HCT116 (cell line): ENCODE data around the gene KERA. TPM values are rescaled to one million over a fixed set of nuclear protein-coding genes. Genes with fewer than 3 reads are reported as not detected.

Experiments
- ATAC-seq: fragments of 200-7000 bp; cut with Tn5 transposase; 2 replicates; pipeline ENCODE4 v1.9.1; 2020; ENCODE audit warnings: mild to moderate bottlenecking, moderate library complexity
- BruUV-seq: library from RNA; stranded (reverse); fragments of 400-500 nt; replicated peaks from 2 replicates; lab custom pipeline; 2021; lab: Mats Ljungman, UMichigan
- CTCF ChIA-PET: fragments of 300-600 bp; sonication (Branson Sonifier 250); formaldehyde crosslinking; loops from one replicate; lab custom pipeline; 2021; ENCODE audit warnings: antibody characterized with exemption; lab: Charles Lee
- POLR2A ChIA-PET: fragments of 300-600, 350-600 bp; sonication (Branson Sonifier 250); formaldehyde crosslinking; loops from one replicate; lab custom pipeline; 2021; ENCODE audit warnings: antibody characterized with exemption; lab: Charles Lee
- RAD21 ChIA-PET, 2 experiments: fragments of 300-600 bp; sonication (Branson Sonifier 250); formaldehyde crosslinking; loops; one replicate each; lab custom pipeline; 2023; ENCODE audit warnings: low total read pairs in 2 of 2; ENCODE audit not compliant: uncharacterized antibody in 2 of 2, unreplicated experiment in 2 of 2, low non-redundant PET in 1 of 2; lab: Charles Lee
- DNase-seq: peaks from one replicate; pipeline ENCODE4 v3.0.0-alpha.2; 2010; ENCODE audit warnings: low read depth, low spot score
- H2AFZ ChIP-seq: fragments of 200-600 bp; shearing (Covaris generic), sonication (generic); 2 replicates; pipeline ENCODE4 v1.6.1; 2017; ENCODE audit warnings: low read depth, mixed run types, mixed read lengths, antibody characterized with exemption, low read length; ENCODE audit not compliant: poor library complexity, severe bottlenecking
- H3K27ac ChIP-seq: 2 replicates; pipeline ENCODE4 v1.5.1; 2012; ENCODE audit warnings: low read depth, low read length
- H3K27me3 ChIP-seq: fragments of 200-600 bp; sonication (generic); 2 replicates; pipeline ENCODE4 v1.6.1; 2016; ENCODE audit warnings: mixed run types, low read length, mixed read lengths; ENCODE audit not compliant: insufficient read depth
- H3K36me3 ChIP-seq, 2 experiments: fragments of 200-500 bp in 1 of 2; fragments of 200-600 bp in 1 of 2; sonication (Bioruptor generic) in 1 of 2; sonication (generic) in 1 of 2; 2 replicates each; pipeline versions ENCODE4 v1.5.1 to v1.6.1; 2014 to 2016; ENCODE audit warnings: low read length in 2 of 2, inconsistent platforms in 1 of 2, mixed read lengths in 1 of 2, mixed run types in 1 of 2; ENCODE audit not compliant: insufficient read depth in 2 of 2, control insufficient read depth in 1 of 2
- H3K4me1 ChIP-seq, 2 experiments: fragments of 200-600 bp in 1 of 2; sonication (generic) in 1 of 2; 2 replicates each; pipeline versions ENCODE4 v1.5.1 to v1.6.1; 2012 to 2017; ENCODE audit warnings: low read length in 2 of 2, inconsistent platforms in 1 of 2, mild to moderate bottlenecking in 1 of 2, mixed read lengths in 1 of 2, mixed run types in 1 of 2, moderate library complexity in 1 of 2; ENCODE audit not compliant: insufficient read depth in 2 of 2, control insufficient read depth in 1 of 2
- H3K4me2 ChIP-seq: fragments of 200-600 bp; sonication (generic); 2 replicates; pipeline ENCODE4 v1.6.1; 2017; ENCODE audit warnings: mixed run types, low read length, mixed read lengths
- H3K4me3 ChIP-seq, 2 experiments: fragments of 200-600 bp in 1 of 2; sonication (generic) in 1 of 2; replicated peaks in 1 of 2; 2 replicates each; pipeline ENCODE4 v1.5.1; 2011 to 2016; ENCODE audit warnings: low read length in 2 of 2, control low read depth in 1 of 2, low read depth in 1 of 2, mild to moderate bottlenecking in 1 of 2, mixed read lengths in 1 of 2, mixed run types in 1 of 2
- H3K79me2 ChIP-seq: fragments of 200-600 bp; sonication (generic); 2 replicates; pipeline ENCODE4 v1.6.1; 2017; ENCODE audit warnings: mild to moderate bottlenecking, mixed run types, low read length, moderate library complexity, mixed read lengths; ENCODE audit not compliant: insufficient read depth
- H3K9ac ChIP-seq: fragments of 200-600 bp; sonication (generic); 2 replicates; pipeline ENCODE4 v1.6.1; 2016; ENCODE audit warnings: low read length, mixed read lengths
- H3K9me2 ChIP-seq: fragments of 200-600 bp; sonication (generic), shearing (Covaris generic); 2 replicates; pipeline ENCODE4 v1.6.1; 2017; ENCODE audit warnings: mixed run types, mild to moderate bottlenecking, moderate library complexity; ENCODE audit not compliant: insufficient read depth
- H3K9me3 ChIP-seq, 2 experiments: fragments of 200-500 bp in 1 of 2; fragments of 200-600 bp in 1 of 2; sonication (Bioruptor generic) in 1 of 2; sonication (generic) in 1 of 2; 2 replicates each; pipeline ENCODE4 v1.6.1; 2014 to 2017; ENCODE audit warnings: low read length in 2 of 2, mixed read lengths in 2 of 2, inconsistent platforms in 1 of 2, low read depth in 1 of 2, mild to moderate bottlenecking in 1 of 2, mixed run types in 1 of 2, moderate library complexity in 1 of 2; ENCODE audit not compliant: control insufficient read depth in 1 of 2, insufficient read depth in 1 of 2
- H4K20me1 ChIP-seq: fragments of 200-600 bp; sonication (generic), shearing (Covaris generic); 2 replicates; pipeline ENCODE4 v1.6.1; 2017; ENCODE audit warnings: mixed run types, mild to moderate bottlenecking, moderate library complexity; ENCODE audit not compliant: insufficient read depth
- CTCF ChIP-seq, 3 experiments: fragments of 200-600 bp in 1 of 3; sonication (generic) in 1 of 3; IDR thresholded peaks in 2 of 3; conservative IDR thresholded peaks in 1 of 3; 2 replicates each; pipeline ENCODE4 v1.5.1; 2012 to 2017; ENCODE audit warnings: low read depth in 2 of 3, low read length in 2 of 3, antibody characterized with exemption in 1 of 3, borderline replicate concordance in 1 of 3, control low read depth in 1 of 3, mild to moderate bottlenecking in 1 of 3, mixed read lengths in 1 of 3, mixed run types in 1 of 3, moderate library complexity in 1 of 3; ENCODE audit not compliant: insufficient read depth in 1 of 3
- EGR1 ChIP-seq: IDR thresholded peaks from 2 replicates; pipeline ENCODE4 v1.6.1; 2012; ENCODE audit warnings: low read depth
- ELF1 ChIP-seq: IDR thresholded peaks from 2 replicates; pipeline ENCODE4 v1.6.1; 2012; ENCODE audit warnings: low read depth, borderline replicate concordance
- EZH2phosphoT487 ChIP-seq: fragments of 200-600 bp; IDR thresholded peaks from 2 replicates; pipeline ENCODE4 v1.6.1; 2018; ENCODE audit warnings: antibody characterized with exemption, borderline replicate concordance
- FOSL1 ChIP-seq: IDR thresholded peaks from 2 replicates; pipeline ENCODE4 v1.6.1; 2012; ENCODE audit warnings: low read depth
- JUND ChIP-seq: IDR thresholded peaks from 2 replicates; pipeline ENCODE4 v1.6.1; 2012
- MAX ChIP-seq: IDR thresholded peaks from 2 replicates; pipeline ENCODE4 v1.6.1; 2012
- POLR2AphosphoS5 ChIP-seq: IDR thresholded peaks from 2 replicates; pipeline ENCODE4 v1.6.1; 2011; ENCODE audit warnings: mild to moderate bottlenecking, low read depth, low read length, moderate library complexity
- RAD21 ChIP-seq: IDR thresholded peaks from 2 replicates; pipeline ENCODE4 v1.6.1; 2012; ENCODE audit warnings: low read depth, mild to moderate bottlenecking
- SIN3A ChIP-seq: IDR thresholded peaks from 2 replicates; pipeline ENCODE4 v1.6.1; 2012; ENCODE audit warnings: low read depth
- SRF ChIP-seq: IDR thresholded peaks from 2 replicates; pipeline ENCODE4 v1.6.1; 2012; ENCODE audit warnings: low read depth
- TCF7L2 ChIP-seq: IDR thresholded peaks from 2 replicates; pipeline ENCODE4 v1.7.0; 2011; ENCODE audit warnings: borderline replicate concordance, inconsistent platforms; ENCODE audit not compliant: insufficient read depth, insufficient read length; ENCODE audit errors: extremely low read depth
- YY1 ChIP-seq: IDR thresholded peaks from 2 replicates; pipeline ENCODE4 v1.6.1; 2011; ENCODE audit warnings: low read length, low read depth, moderate library complexity, mild to moderate bottlenecking; ENCODE audit not compliant: insufficient replicate concordance; ENCODE audit errors: extremely low read depth
- ZFX ChIP-seq: fragments of 450-650 bp; IDR thresholded peaks from 2 replicates; pipeline ENCODE4 v1.6.1; 2017
- ZNF274 ChIP-seq: fragments of 200-500 bp; sonication (Bioruptor generic); IDR thresholded peaks from 2 replicates; pipeline ENCODE4 v1.6.1; 2014; ENCODE audit warnings: mild to moderate bottlenecking, low read depth, low read length, inconsistent platforms
- intact Hi-C: fragments of 100-400 bp; cut with micrococcal nuclease; formaldehyde crosslinking; loops from 2 replicates; pipeline ENCODE4 v1.10.0; 2022
- total RNA-seq: library from RNA; stranded (reverse); gene quantifications from one replicate; pipeline ENCODE4 v1.2.1, GENCODE V29; 2021; ENCODE audit not compliant: unreplicated experiment
- TF ChIP-seq, protein P1 (sequence below): IDR thresholded peaks from 2 replicates; pipeline ENCODE4 v1.6.1; 2011; ENCODE audit warnings: mild to moderate bottlenecking, low read length, moderate library complexity; ENCODE audit not compliant: insufficient replicate concordance; ENCODE audit errors: extremely low read depth
- TF ChIP-seq, protein P2 (sequence below): IDR thresholded peaks from 2 replicates; pipeline ENCODE4 v1.6.1; 2012
- TF ChIP-seq, protein P3 (sequence below): IDR thresholded peaks from 2 replicates; pipeline ENCODE4 v1.6.1; 2012; ENCODE audit warnings: low read depth

Gene KERA
- total RNA-seq, 1 experiment from 2014 or later: not detected

- TF ChIP-seq ELF1: no peak
- TF ChIP-seq, all 23 proteins: peak for 0
These were observed 47.1 kb upstream of the KERA start (continued) for GRCh38 chr12:91104812-91105466.

DNA sequence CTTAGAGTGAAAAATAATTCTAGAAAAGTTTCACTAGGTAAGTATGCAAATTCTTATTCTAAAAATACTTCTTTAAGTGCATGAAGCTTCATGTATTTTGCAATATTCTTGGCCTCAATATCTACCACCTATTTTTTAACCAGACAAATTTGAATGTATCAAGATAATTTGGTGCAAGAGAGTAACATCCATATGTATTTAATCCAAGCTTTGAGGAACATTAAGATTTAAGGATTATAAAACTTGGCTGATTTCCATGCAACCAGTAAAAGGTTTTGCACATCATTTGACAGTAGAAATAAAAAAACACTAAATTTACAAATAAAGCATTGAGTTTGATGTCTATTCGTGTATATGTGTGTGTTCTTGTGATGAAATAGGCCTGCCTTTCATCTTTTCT, 45.8 kb upstream of the KERA start:
- RAD21 ChIA-PET: no interaction called here
- H3K4me1 ChIP-seq: peaks cover 4 to 10% of the 10 kb centered on the region in 2 experiments; a peak in 3 of 4 replicates
- no peak overlapping the region for H3K27ac ChIP-seq
- H3K27me3 ChIP-seq: no peaks in the 10 kb centered on the region
- no peak overlapping the region for H3K9ac ChIP-seq
- no TSS peak for BruUV-seq
- no peak overlapping the region for H3K4me3 ChIP-seq
- CTCF ChIA-PET: no interaction called here
- H3K36me3 ChIP-seq: no peaks in the 10 kb centered on the region
- H3K9me2 ChIP-seq: no peaks in the 10 kb centered on the region
- H3K4me2 ChIP-seq: no peak overlapping the region
- no peaks in the 10 kb centered on the region for H3K9me3 ChIP-seq
- DNase-seq (no peak), ATAC-seq (no peak)
- POLR2A ChIA-PET: no interaction called here
- H3K79me2 ChIP-seq: no peaks in the 10 kb centered on the region
- H4K20me1 ChIP-seq: no peaks in the 10 kb centered on the region
- intact Hi-C loops: loop anchor here (10.0 kb wide), 1 partner anchor 221 kb away; no protein-coding TSS in a partner anchor
- H2AFZ ChIP-seq: no peak overlapping the region
- no peak for TF ChIP-seq MAX
- TF ChIP-seq, protein P1, sequence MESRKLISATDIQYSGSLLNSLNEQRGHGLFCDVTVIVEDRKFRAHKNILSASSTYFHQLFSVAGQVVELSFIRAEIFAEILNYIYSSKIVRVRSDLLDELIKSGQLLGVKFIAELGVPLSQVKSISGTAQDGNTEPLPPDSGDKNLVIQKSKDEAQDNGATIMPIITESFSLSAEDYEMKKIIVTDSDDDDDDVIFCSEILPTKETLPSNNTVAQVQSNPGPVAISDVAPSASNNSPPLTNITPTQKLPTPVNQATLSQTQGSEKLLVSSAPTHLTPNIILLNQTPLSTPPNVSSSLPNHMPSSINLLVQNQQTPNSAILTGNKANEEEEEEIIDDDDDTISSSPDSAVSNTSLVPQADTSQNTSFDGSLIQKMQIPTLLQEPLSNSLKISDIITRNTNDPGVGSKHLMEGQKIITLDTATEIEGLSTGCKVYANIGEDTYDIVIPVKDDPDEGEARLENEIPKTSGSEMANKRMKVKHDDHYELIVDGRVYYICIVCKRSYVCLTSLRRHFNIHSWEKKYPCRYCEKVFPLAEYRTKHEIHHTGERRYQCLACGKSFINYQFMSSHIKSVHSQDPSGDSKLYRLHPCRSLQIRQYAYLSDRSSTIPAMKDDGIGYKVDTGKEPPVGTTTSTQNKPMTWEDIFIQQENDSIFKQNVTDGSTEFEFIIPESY: no peak
- TF ChIP-seq ZFX: no peak
- TF ChIP-seq, protein P2, sequence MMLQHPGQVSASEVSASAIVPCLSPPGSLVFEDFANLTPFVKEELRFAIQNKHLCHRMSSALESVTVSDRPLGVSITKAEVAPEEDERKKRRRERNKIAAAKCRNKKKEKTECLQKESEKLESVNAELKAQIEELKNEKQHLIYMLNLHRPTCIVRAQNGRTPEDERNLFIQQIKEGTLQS: no peak
- TF ChIP-seq YY1: no peak
- TF ChIP-seq EGR1: no peak
- TF ChIP-seq EZH2phosphoT487: no peak
- no peak for TF ChIP-seq SIN3A
- TF ChIP-seq, protein P3, sequence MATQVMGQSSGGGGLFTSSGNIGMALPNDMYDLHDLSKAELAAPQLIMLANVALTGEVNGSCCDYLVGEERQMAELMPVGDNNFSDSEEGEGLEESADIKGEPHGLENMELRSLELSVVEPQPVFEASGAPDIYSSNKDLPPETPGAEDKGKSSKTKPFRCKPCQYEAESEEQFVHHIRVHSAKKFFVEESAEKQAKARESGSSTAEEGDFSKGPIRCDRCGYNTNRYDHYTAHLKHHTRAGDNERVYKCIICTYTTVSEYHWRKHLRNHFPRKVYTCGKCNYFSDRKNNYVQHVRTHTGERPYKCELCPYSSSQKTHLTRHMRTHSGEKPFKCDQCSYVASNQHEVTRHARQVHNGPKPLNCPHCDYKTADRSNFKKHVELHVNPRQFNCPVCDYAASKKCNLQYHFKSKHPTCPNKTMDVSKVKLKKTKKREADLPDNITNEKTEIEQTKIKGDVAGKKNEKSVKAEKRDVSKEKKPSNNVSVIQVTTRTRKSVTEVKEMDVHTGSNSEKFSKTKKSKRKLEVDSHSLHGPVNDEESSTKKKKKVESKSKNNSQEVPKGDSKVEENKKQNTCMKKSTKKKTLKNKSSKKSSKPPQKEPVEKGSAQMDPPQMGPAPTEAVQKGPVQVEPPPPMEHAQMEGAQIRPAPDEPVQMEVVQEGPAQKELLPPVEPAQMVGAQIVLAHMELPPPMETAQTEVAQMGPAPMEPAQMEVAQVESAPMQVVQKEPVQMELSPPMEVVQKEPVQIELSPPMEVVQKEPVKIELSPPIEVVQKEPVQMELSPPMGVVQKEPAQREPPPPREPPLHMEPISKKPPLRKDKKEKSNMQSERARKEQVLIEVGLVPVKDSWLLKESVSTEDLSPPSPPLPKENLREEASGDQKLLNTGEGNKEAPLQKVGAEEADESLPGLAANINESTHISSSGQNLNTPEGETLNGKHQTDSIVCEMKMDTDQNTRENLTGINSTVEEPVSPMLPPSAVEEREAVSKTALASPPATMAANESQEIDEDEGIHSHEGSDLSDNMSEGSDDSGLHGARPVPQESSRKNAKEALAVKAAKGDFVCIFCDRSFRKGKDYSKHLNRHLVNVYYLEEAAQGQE: no peak
- TF ChIP-seq CTCF (IDR thresholded peaks at IDR 0.05 in 2 of 3, conservative IDR thresholded peaks at IDR 0.05 in 1 of 3; ENCODE audit: borderline replicate concordance in 1 of 3, insufficient read depth in 1 of 3, low read depth in 2 of 3, low read length in 2 of 3): no peak
- no peak for TF ChIP-seq TCF7L2
- TF ChIP-seq SRF: no peak
- no peak for TF ChIP-seq FOSL1
- no peak for TF ChIP-seq JUND
- no peak for TF ChIP-seq RAD21
- TF ChIP-seq POLR2AphosphoS5: no peak
- TF ChIP-seq ZNF274: no peak
